Ovary (tissue), 10 donors: Measurements from ENCODE around the gene GNG10. TPM values are rescaled to one million over a fixed set of nuclear protein-coding genes. Genes with fewer than 3 reads are reported as not detected.
A peak's percentile ranks its signal among the peaks of the same experiment; 100 is the strongest.
"Not testable (repeated sequence)": the region's sequence is repeated elsewhere in the genome, so short reads cannot be mapped to it uniquely, and the experiment has no call there.

ENCODE experiments used
- DNase-seq, 5 donors: peaks; one replicate each; pipeline ENCODE4 v3.0.0-alpha.2; 2019 to 2020
- H3K27ac ChIP-seq, 2 donors: fragments of 200-600 bp; one replicate each; pipeline versions ENCODE4 v1.5.1 to v1.8.0; 2019 to 2022
- H3K27me3 ChIP-seq: fragments of 200-600 bp; one replicate; pipeline ENCODE4 v1.8.0; 2022
- H3K36me3 ChIP-seq: fragments of 200-600 bp; sonication (generic); one replicate; pipeline ENCODE4 v1.5.1; 2019
- H3K4me1 ChIP-seq: one replicate; pipeline ENCODE4 v1.8.1; 2013; ENCODE audit warnings: mild to moderate bottlenecking, moderate library complexity; ENCODE audit not compliant: insufficient read depth
- H3K4me3 ChIP-seq: fragments of 200-600 bp; sonication (generic); one replicate; pipeline ENCODE4 v1.5.1; 2017
- H3K9me3 ChIP-seq, 2 donors: fragments of 200-600 bp in 1 of 2; sonication (generic) in 1 of 2; one replicate each; pipeline versions ENCODE4 v1.5.1 to v1.8.1; 2013 to 2019; ENCODE audit warnings: mild to moderate bottlenecking in 1 of 2, moderate library complexity in 1 of 2
- CTCF ChIP-seq, 3 donors: fragments of 450-650 bp in 2 of 3; fragments of 200-600 bp in 1 of 3; IDR thresholded peaks; one replicate each; pipeline versions ENCODE4 v1.5.1 to v1.8.0; 2016 to 2022; ENCODE audit warnings: antibody characterized with exemption in 3 of 3, mild to moderate bottlenecking in 1 of 3
- EP300 ChIP-seq: sonication (generic); formaldehyde crosslinking; IDR thresholded peaks from one replicate; pipeline ENCODE4 v1.6.1; 2017; ENCODE audit warnings: antibody characterized with exemption
- POLR2A ChIP-seq: fragments of 450-650 bp; IDR thresholded peaks from one replicate; pipeline ENCODE4 v1.6.1; 2017; ENCODE audit warnings: antibody characterized with exemption, mild to moderate bottlenecking, moderate library complexity
- WGBS, 3 donors: extraction: QIAGEN DNeasy Blood & Tissue Kit in 1 of 3; methylation state at CpG; one replicate each; pipeline versions ENCODE4 v1.1.5 to v1.1.7; 2013 to 2017; 5-methylcytosine and 5-hydroxymethylcytosine counted together
- intact Hi-C, 4 donors: fragments of 100-400 bp; cut with DNase I; formaldehyde crosslinking; loops; one replicate each; pipeline versions ENCODE4 v1.11.0 to v1.15.1; 2022 to 2023
- long read RNA-seq, 3 donors: library from polyadenylated mRNA in 2 of 3; unstranded in 2 of 3; transcript quantifications; one replicate each; pipeline ENCODE4 v2.0.0 and lab custom pipeline, GENCODE V29; 2021 to 2026
- polyA plus RNA-seq, 2 donors: library from polyadenylated mRNA; stranded (reverse); fragments of 200-250 nt in 1 of 2; fragments of 350-450 nt in 1 of 2; fragmentation: Illumina TruSeq in 1 of 2; extraction: RNeasy Lipid Tissue Mini Kit (QIAGEN cat#74804) in 1 of 2; gene quantifications; one replicate each; pipeline ENCODE4 v1.2.3, GENCODE V29; 2013 to 2014
- total RNA-seq, 7 donors: library from RNA; depleted of rRNA in 2 of 7; stranded (reverse); fragments of >200 nt in 2 of 7; fragmentation: NEBNext Ultra II Directional in 3 of 7; extraction: Animal tissue kit (Norgen Biotek cat#: 25700) in 3 of 7; gene quantifications; one replicate each; pipeline versions ENCODE4 v1.1.0 to v1.2.4, GENCODE V29; 2016 to 2023
- donor health status: DM: no; HTN: no; CAD: no; lungs with moderate emphysema.
- donor health status: DM: no; HTN: no; CAD: no.
- donor health status: Bipolar disorder and iron deficiency.
- donor health status: DM: yes; HTN: yes; CAD: no.
- donor health status: DM: no; HTN: no; CAD: no.
- donor health status: DM: yes; HTN: yes; CAD: no.

GNG10 gene
- 10 to 100 TPM; 19.8 to 45.8 (median 31.0) TPM for total RNA-seq
- polyA plus RNA-seq, result 10 to 100 TPM; 23.5 to 29.3 TPM
- long read RNA-seq, donor 1, transcript GNG10-201 (3 exons, 1,491 nt), result major isoform, 75 of 77 reads
- long read RNA-seq, donor 1, partial matches to known transcripts, result 1 of 77 reads
- long read RNA-seq, donor 1, other reads (novel, unspliced or antisense), result 1 of 77 reads
- long read RNA-seq, donor 2, transcript GNG10-201 (3 exons, 1,491 nt), result major isoform, 16 of 16 reads
- long read RNA-seq, donor 2, partial matches to known transcripts, result 0 of 16 reads
- long read RNA-seq, donor 2, other reads (novel, unspliced or antisense), result 0 of 16 reads
- long read RNA-seq, donor 3, transcript GNG10-201 (3 exons, 1,491 nt), result major isoform, 32 of 34 reads
- long read RNA-seq, donor 3, partial matches to known transcripts, result 1 of 34 reads
- long read RNA-seq, donor 3, other reads (novel, unspliced or antisense), result 1 of 34 reads

DNA sequence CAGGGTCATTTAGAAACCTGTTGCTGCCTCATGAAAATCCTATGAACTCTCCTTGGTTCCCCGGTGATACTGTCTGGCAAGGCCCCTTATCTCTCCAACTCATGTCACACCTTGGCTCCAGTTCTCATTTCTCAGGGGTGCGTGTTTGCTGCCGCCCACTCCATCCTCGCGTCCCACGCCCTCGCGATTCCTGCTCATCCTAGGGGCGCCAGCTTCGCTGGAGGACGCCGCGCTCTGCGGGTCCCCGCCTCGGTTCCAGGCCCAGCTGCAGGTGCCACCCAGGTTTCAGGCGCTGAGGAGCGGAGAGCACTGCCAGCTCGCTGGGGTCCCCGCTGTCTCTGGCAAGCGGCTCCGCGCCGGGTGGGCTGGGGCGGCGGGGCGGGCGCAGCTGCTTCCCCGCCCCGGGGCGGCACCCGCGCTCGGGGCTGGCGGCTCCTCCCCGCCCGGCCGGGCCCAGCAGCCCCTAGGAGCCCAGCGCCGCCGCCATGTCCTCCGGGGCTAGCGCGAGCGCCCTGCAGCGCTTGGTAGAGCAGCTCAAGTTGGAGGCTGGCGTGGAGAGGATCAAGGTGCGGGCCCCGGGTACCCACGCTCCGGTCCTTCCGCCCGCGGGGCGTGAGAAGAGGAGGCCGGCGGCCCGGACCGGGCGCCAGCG is at the start of gene GNG10:
Gene GNG10 (plus strand): TSS at position 456 of the 652 bp plus-strand sequence. CDS start 30 bp downstream, at position 486.
- intact Hi-C loops, result no loop called here
- Histone ChIP-seq H3K27ac (peak within 1 kb of the TSS; percentile 48 to 66), H3K9me3 (no peaks in the 10 kb centered on the region), H3K4me1 (peaks cover 3% of the 10 kb centered on the region), H3K36me3 (no peaks in the 10 kb centered on the region), H3K27me3 (no peaks in the 10 kb centered on the region), H3K4me3 (peak within 1 kb of the TSS; percentile 91)
- peak; percentile 44 to 73 (median 54) for DNase-seq
- TF ChIP-seq POLR2A, result no peak
- TF ChIP-seq CTCF (IDR thresholded peaks at IDR 0.05), result no peak
- 0 to 2% (median 1%) methylated on average over 27 to 61 of the region's 61 CpGs for WGBS, 3 donors

- no peak overlapping the region for H3K4me3 ChIP-seq
- intact Hi-C loops, result no loop called here
- H3K27ac ChIP-seq, result no peak overlapping the region
- 23 to 45% (median 26%) methylated on average over 4 of the region's 4 CpGs for WGBS, 3 donors
- no peaks in the 10 kb centered on the region for H3K4me1 ChIP-seq
- no peaks in the 10 kb centered on the region for H3K36me3 ChIP-seq
- no peaks in the 10 kb centered on the region for H3K9me3 ChIP-seq
- no peak for DNase-seq
- H3K27me3 ChIP-seq, result no peaks in the 10 kb centered on the region
- TF ChIP-seq EP300 (no peak), POLR2A (no peak), CTCF (IDR thresholded peaks at IDR 0.05) (no peak)
Observed at GRCh38 chr9:111613436-111614040, 47.9 kb upstream of the GNG10 start.

- WGBS, 3 donors, result 18 to 28% (median 20%) methylated on average over 3 of the region's 3 CpGs
- Histone ChIP-seq H3K27me3 (no peaks in the 10 kb centered on the region), H3K4me1 (no peaks in the 10 kb centered on the region), H3K36me3 (no peaks in the 10 kb centered on the region), H3K4me3 (no peak overlapping the region), H3K9me3 (no peaks in the 10 kb centered on the region), H3K27ac (no peak overlapping the region)
- intact Hi-C loops, result no loop called here
- TF ChIP-seq EP300, result no peak
- DNase-seq, result no peak
Observed at GRCh38 chr9:111615928-111616327, 45.5 kb upstream of the GNG10 start.

DNA sequence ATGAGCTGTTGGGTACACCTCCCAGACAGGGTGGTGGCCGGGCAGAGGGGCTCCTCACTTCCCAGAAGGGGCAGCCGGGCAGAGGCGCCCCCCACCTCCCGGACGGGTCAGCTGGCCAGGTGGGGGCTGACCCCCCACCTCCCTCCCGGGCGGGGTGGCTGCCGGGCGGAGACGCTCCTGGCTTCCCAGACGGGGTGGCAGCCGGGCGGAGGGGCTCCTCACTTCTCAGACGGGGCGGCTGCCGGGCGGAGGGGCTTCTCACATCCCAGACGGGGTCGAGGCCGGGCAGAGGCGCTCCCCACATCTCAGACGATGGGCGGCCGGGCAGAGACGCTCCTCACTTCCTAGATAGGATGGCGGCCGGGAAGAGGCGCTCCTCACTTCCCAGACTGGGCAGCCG is 44.1 kb upstream of the GNG10 start:
- intact Hi-C loops, H3K27me3 ChIP-seq, H3K4me1 ChIP-seq, H3K9me3 ChIP-seq, H3K27ac ChIP-seq, H3K36me3 ChIP-seq, H3K4me3 ChIP-seq, DNase-seq: not testable (repeated sequence)
- 95 to 96% (median 96%) methylated on average over 21 to 29 of the region's 29 CpGs for WGBS, 3 donors

GRCh38 chr9:111621895-111622480 is 39.4 kb upstream of the GNG10 start:
- Histone ChIP-seq H3K9me3 (no peaks in the 10 kb centered on the region), H3K27me3 (no peaks in the 10 kb centered on the region), H3K4me3 (no peak overlapping the region), H3K36me3 (no peaks in the 10 kb centered on the region), H3K4me1 (no peaks in the 10 kb centered on the region), H3K27ac (no peak overlapping the region)
- WGBS, 3 donors, result 17 to 21% (median 19%) methylated on average over 2 of the region's 2 CpGs
- peak in 2 of 3 donors; percentile 44 to 76 for TF ChIP-seq CTCF (IDR thresholded peaks at IDR 0.05)
- no peak for TF ChIP-seq EP300
- DNase-seq, result peak in 1 of 5 donors; percentile 24
- intact Hi-C loops, result no loop called here
